Measurements from ENCODE around the gene YKT6.

DNA sequence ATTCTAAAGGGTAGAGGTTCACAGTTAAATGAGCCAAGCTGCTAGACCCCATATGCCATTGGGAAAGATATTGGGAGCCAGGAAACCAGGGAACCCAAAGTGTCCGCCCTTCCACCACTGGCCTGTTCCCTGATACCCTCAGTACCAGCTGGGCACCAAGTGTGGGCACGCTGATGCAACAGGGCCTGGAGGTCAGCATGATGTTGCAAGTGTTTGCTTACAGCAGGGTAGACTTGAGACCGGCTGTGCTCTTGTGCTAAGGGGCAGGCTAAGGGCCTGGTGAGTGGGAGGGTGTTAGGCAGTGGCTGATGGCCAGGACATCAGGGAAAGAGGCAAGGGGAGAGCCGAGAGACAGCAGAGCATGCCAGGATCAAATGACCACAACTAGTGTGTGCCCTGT lies 38.6 kb upstream of the YKT6 start:
- TF ChIP-seq, protein P1, sequence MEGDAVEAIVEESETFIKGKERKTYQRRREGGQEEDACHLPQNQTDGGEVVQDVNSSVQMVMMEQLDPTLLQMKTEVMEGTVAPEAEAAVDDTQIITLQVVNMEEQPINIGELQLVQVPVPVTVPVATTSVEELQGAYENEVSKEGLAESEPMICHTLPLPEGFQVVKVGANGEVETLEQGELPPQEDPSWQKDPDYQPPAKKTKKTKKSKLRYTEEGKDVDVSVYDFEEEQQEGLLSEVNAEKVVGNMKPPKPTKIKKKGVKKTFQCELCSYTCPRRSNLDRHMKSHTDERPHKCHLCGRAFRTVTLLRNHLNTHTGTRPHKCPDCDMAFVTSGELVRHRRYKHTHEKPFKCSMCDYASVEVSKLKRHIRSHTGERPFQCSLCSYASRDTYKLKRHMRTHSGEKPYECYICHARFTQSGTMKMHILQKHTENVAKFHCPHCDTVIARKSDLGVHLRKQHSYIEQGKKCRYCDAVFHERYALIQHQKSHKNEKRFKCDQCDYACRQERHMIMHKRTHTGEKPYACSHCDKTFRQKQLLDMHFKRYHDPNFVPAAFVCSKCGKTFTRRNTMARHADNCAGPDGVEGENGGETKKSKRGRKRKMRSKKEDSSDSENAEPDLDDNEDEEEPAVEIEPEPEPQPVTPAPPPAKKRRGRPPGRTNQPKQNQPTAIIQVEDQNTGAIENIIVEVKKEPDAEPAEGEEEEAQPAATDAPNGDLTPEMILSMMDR (conservative IDR thresholded peaks at IDR 0.05; ENCODE audit: low read depth in 2 of 2), result no peak
- TF ChIP-seq, protein P2, sequence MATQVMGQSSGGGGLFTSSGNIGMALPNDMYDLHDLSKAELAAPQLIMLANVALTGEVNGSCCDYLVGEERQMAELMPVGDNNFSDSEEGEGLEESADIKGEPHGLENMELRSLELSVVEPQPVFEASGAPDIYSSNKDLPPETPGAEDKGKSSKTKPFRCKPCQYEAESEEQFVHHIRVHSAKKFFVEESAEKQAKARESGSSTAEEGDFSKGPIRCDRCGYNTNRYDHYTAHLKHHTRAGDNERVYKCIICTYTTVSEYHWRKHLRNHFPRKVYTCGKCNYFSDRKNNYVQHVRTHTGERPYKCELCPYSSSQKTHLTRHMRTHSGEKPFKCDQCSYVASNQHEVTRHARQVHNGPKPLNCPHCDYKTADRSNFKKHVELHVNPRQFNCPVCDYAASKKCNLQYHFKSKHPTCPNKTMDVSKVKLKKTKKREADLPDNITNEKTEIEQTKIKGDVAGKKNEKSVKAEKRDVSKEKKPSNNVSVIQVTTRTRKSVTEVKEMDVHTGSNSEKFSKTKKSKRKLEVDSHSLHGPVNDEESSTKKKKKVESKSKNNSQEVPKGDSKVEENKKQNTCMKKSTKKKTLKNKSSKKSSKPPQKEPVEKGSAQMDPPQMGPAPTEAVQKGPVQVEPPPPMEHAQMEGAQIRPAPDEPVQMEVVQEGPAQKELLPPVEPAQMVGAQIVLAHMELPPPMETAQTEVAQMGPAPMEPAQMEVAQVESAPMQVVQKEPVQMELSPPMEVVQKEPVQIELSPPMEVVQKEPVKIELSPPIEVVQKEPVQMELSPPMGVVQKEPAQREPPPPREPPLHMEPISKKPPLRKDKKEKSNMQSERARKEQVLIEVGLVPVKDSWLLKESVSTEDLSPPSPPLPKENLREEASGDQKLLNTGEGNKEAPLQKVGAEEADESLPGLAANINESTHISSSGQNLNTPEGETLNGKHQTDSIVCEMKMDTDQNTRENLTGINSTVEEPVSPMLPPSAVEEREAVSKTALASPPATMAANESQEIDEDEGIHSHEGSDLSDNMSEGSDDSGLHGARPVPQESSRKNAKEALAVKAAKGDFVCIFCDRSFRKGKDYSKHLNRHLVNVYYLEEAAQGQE (IDR thresholded peaks at IDR 0.05; ENCODE audit: unreplicated experiment), result no peak
- TF ChIP-seq POLR2AphosphoS5 (IDR thresholded peaks at IDR 0.05; ENCODE audit: low read depth), result no peak
- no peak for TF ChIP-seq EZH2 (IDR thresholded peaks at IDR 0.05; ENCODE audit: low read depth, unreplicated experiment)
- no peak for TF ChIP-seq ZNF331 (CRISPR knock-in tag; IDR thresholded peaks at IDR 0.05; ENCODE audit: low read depth)
- TF ChIP-seq EZH2phosphoT487 (IDR thresholded peaks at IDR 0.05; ENCODE audit: unreplicated experiment), result no peak
- TF ChIP-seq, protein P3, sequence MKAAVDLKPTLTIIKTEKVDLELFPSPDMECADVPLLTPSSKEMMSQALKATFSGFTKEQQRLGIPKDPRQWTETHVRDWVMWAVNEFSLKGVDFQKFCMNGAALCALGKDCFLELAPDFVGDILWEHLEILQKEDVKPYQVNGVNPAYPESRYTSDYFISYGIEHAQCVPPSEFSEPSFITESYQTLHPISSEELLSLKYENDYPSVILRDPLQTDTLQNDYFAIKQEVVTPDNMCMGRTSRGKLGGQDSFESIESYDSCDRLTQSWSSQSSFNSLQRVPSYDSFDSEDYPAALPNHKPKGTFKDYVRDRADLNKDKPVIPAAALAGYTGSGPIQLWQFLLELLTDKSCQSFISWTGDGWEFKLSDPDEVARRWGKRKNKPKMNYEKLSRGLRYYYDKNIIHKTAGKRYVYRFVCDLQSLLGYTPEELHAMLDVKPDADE (IDR thresholded peaks at IDR 0.05), result no peak
- TF ChIP-seq CREB1 (CRISPR knock-in tag; IDR thresholded peaks at IDR 0.05; ENCODE audit: low read depth), result no peak
- no peak for TF ChIP-seq JUNB (IDR thresholded peaks at IDR 0.05; ENCODE audit: unreplicated experiment)
- TF ChIP-seq STAT1 (IDR thresholded peaks at IDR 0.05; ENCODE audit: unreplicated experiment), result no peak
- no peak for TF ChIP-seq NANOG (IDR thresholded peaks at IDR 0.05; ENCODE audit: borderline replicate concordance)
- no peak for TF ChIP-seq ZNF114 (CRISPR knock-in tag; IDR thresholded peaks at IDR 0.05)
- TF ChIP-seq, protein P4, sequence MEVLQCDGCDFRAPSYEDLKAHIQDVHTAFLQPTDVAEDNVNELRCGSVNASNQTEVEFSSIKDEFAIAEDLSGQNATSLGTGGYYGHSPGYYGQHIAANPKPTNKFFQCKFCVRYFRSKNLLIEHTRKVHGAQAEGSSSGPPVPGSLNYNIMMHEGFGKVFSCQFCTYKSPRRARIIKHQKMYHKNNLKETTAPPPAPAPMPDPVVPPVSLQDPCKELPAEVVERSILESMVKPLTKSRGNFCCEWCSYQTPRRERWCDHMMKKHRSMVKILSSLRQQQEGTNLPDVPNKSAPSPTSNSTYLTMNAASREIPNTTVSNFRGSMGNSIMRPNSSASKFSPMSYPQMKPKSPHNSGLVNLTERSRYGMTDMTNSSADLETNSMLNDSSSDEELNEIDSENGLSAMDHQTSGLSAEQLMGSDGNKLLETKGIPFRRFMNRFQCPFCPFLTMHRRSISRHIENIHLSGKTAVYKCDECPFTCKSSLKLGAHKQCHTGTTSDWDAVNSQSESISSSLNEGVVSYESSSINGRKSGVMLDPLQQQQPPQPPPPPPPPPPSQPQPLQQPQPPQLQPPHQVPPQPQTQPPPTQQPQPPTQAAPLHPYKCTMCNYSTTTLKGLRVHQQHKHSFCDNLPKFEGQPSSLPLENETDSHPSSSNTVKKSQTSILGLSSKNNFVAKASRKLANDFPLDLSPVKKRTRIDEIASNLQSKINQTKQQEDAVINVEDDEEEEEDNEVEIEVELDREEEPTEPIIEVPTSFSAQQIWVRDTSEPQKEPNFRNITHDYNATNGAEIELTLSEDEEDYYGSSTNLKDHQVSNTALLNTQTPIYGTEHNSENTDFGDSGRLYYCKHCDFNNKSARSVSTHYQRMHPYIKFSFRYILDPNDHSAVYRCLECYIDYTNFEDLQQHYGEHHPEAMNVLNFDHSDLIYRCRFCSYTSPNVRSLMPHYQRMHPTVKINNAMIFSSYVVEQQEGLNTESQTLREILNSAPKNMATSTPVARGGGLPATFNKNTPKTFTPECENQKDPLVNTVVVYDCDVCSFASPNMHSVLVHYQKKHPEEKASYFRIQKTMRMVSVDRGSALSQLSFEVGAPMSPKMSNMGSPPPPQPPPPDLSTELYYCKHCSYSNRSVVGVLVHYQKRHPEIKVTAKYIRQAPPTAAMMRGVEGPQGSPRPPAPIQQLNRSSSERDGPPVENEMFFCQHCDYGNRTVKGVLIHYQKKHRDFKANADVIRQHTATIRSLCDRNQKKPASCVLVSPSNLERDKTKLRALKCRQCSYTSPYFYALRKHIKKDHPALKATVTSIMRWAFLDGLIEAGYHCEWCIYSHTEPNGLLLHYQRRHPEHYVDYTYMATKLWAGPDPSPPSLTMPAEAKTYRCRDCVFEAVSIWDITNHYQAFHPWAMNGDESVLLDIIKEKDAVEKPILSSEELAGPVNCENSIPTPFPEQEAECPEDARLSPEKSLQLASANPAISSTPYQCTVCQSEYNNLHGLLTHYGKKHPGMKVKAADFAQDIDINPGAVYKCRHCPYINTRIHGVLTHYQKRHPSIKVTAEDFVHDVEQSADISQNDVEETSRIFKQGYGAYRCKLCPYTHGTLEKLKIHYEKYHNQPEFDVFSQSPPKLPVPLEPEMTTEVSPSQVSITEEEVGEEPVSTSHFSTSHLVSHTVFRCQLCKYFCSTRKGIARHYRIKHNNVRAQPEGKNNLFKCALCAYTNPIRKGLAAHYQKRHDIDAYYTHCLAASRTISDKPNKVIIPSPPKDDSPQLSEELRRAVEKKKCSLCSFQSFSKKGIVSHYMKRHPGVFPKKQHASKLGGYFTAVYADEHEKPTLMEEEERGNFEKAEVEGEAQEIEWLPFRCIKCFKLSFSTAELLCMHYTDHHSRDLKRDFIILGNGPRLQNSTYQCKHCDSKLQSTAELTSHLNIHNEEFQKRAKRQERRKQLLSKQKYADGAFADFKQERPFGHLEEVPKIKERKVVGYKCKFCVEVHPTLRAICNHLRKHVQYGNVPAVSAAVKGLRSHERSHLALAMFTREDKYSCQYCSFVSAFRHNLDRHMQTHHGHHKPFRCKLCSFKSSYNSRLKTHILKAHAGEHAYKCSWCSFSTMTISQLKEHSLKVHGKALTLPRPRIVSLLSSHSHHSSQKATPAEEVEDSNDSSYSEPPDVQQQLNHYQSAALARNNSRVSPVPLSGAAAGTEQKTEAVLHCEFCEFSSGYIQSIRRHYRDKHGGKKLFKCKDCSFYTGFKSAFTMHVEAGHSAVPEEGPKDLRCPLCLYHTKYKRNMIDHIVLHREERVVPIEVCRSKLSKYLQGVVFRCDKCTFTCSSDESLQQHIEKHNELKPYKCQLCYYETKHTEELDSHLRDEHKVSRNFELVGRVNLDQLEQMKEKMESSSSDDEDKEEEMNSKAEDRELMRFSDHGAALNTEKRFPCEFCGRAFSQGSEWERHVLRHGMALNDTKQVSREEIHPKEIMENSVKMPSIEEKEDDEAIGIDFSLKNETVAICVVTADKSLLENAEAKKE (CRISPR knock-in tag; IDR thresholded peaks at IDR 0.05), result no peak
